MM.1S (cell line): Measurements from ENCODE around the gene CLCN4.

Source experiments
- EZH2phosphoT487 ChIP-seq: fragments of 300-600 bp; sonication (generic); IDR thresholded peaks from 2 replicates; pipeline ENCODE4 v1.6.1; 2018; ENCODE audit warnings: antibody characterized with exemption, low read length
- TF ChIP-seq, protein P1 (sequence below): fragments of 300-600 bp; sonication (generic); IDR thresholded peaks from 2 replicates; pipeline ENCODE4 v1.5.1; 2016; ENCODE audit warnings: antibody characterized with exemption, low read length, mixed read lengths

- TF ChIP-seq, protein P1, sequence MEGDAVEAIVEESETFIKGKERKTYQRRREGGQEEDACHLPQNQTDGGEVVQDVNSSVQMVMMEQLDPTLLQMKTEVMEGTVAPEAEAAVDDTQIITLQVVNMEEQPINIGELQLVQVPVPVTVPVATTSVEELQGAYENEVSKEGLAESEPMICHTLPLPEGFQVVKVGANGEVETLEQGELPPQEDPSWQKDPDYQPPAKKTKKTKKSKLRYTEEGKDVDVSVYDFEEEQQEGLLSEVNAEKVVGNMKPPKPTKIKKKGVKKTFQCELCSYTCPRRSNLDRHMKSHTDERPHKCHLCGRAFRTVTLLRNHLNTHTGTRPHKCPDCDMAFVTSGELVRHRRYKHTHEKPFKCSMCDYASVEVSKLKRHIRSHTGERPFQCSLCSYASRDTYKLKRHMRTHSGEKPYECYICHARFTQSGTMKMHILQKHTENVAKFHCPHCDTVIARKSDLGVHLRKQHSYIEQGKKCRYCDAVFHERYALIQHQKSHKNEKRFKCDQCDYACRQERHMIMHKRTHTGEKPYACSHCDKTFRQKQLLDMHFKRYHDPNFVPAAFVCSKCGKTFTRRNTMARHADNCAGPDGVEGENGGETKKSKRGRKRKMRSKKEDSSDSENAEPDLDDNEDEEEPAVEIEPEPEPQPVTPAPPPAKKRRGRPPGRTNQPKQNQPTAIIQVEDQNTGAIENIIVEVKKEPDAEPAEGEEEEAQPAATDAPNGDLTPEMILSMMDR, result no peak
- TF ChIP-seq EZH2phosphoT487, result no peak
Observed at GRCh38 chrX:10117864-10118377, 38.9 kb upstream of the CLCN4 start.
